HAP-1 (cell line): ENCODE results near the gene POLE.

Experiments used
- DNase-seq, 2 experiments: peaks; one replicate each; pipeline ENCODE4 v3.0.0-alpha.2; 2016 to 2020; ENCODE audit warnings: low spot score in 2 of 2
- H3K27me3 ChIP-seq: fragments of 250-450 bp; sonication (Bioruptor Pico); 2 replicates; pipeline ENCODE4 v1.5.1; 2020; ENCODE audit warnings: low read depth, mild to moderate bottlenecking, moderate library complexity
- H3K36me3 ChIP-seq: fragments of 250-450 bp; sonication (Bioruptor Pico); replicated peaks from 2 replicates; pipeline ENCODE4 v1.5.1; 2020; ENCODE audit warnings: mild to moderate bottlenecking
- H3K4me1 ChIP-seq: fragments of 250-450 bp; sonication (Bioruptor Pico); 2 replicates; pipeline ENCODE4 v1.5.1; 2020; ENCODE audit warnings: mild to moderate bottlenecking
- H3K4me3 ChIP-seq: fragments of 250-450 bp; sonication (Bioruptor Pico); 2 replicates; pipeline ENCODE4 v1.5.1; 2020; ENCODE audit warnings: mild to moderate bottlenecking, moderate library complexity
- H3K9me3 ChIP-seq: fragments of 250-450 bp; sonication (Bioruptor Pico); 2 replicates; pipeline ENCODE4 v1.5.1; 2020; ENCODE audit warnings: mild to moderate bottlenecking, moderate library complexity
- in situ Hi-C: fragments of 300-500 bp; cut with MboI; formaldehyde crosslinking; loops from 3 replicates; pipeline ENCODE4 v1.14.3; 2020; ENCODE audit warnings: low sequenced_read_pairs, inconsistent platforms, mixed read lengths

Gene POLE

DNA sequence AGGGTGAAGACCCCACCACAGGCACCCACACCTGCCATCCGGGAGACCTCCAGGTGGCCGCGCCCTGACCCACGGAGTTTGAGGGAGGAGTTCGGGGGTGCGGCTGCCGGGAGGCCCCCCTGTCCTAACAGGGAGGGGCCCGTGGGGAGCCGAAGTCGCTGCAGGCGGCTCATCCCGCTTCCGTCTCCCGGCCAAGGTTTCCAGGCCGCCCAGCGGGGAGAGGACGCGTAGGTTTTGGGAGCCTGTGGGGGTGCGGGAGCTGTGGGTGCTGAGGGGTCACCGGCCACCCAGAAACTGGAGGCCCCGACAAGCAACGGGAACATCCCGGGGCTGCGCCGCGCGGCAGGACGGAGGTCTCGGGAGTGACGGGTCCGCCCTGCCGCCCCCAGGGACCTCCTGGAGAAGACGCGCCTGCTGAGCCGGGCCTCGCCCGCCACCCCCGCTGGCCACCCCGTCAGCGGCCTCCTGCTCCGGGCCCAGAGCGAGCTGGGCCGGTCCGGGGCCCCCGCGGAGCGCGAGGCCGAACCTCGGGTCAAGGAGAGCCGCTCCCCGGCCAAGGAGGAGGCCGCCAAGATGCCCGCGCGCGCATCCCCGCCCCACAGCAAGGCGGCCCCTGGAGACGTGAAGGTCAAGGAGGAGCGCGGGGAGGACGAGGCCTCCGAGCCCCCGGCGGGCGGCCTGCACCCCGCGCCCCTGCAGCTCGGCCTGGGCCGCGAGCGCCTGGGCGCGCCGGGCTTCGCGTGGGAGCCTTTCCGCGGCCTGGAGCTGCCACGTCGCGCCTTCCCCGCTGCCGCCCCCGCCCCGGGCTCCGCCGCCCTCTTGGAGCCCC is 104.3 kb downstream of the POLE start:
- H3K36me3 ChIP-seq = peaks cover 22% of the 10 kb centered on the region
- in situ Hi-C loops = no loop called here
- no peaks in the 10 kb centered on the region for H3K27me3 ChIP-seq

DNA sequence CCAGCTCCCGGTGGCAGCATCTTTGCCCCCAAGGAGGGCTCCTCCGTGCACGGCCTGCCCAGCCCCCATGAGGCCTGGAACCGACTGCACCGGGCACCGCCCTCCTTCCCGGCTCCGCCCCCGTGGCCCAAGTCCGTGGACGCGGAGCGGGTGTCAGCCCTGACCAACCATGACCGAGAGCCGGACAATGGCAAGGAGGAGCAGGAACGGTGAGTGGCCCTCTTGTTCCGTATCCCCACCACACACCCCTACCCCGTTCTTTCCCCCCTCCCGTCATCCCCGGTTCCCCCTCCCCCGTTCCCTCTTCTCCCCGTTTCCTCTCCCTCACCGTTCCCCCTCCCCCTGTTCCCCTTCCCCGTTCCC is 105.1 kb downstream of the POLE start:
- in situ Hi-C loops = no loop called here
- no peak for DNase-seq
- Histone ChIP-seq H3K9me3 (no peaks in the 10 kb centered on the region), H3K27me3 (no peaks in the 10 kb centered on the region), H3K4me1 (no peaks in the 10 kb centered on the region), H3K4me3 (no peak overlapping the region), H3K36me3 (peaks cover 26% of the 10 kb centered on the region)

More for the DNA sequence above, 104.3 kb downstream of the POLE start:
- H3K4me3 ChIP-seq = no peak overlapping the region
- no peak for DNase-seq
- no peaks in the 10 kb centered on the region for H3K9me3 ChIP-seq
- H3K4me1 ChIP-seq = no peaks in the 10 kb centered on the region

DNA sequence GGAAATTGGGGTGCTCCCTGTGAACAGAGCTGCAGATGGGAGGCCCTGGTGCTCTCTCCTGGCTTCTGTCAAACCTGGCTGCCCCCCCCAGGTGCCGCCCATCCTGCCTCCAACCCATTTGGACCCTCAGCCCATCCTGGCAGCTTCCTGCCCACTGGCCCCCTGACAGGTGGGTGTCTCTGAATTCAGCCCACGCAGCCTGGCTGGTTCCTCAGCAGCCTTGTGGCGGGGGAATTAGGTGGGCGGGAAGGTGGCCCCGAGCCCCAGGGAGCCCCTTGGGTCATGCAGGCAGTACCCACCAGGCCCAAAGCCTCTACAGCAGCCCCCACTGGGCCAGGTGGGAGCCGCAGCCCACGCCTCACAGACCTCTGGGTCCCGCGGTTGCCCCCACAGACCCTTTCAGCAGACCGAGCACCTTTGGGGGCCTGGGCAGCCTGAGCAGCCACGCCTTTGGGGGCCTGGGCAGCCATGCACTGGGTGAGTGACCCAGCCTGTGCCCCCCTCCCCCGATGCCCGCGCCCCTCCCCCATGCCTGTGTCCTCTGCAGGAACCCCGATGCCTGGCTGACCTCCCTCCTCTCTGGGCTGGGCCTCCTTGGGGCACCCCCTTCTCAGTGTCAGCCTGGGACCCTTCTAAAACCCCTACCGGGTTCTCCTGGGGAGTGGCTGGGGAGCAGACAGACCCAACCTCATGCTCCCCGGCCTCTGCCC is 105.6 kb downstream of the POLE start:
- no peak overlapping the region for H3K4me3 ChIP-seq
- DNase-seq = no peak
- no peaks in the 10 kb centered on the region for H3K27me3 ChIP-seq
- no peaks in the 10 kb centered on the region for H3K4me1 ChIP-seq
- no peaks in the 10 kb centered on the region for H3K9me3 ChIP-seq
- in situ Hi-C loops = no loop called here
- H3K36me3 ChIP-seq = peaks cover 31% of the 10 kb centered on the region

DNA sequence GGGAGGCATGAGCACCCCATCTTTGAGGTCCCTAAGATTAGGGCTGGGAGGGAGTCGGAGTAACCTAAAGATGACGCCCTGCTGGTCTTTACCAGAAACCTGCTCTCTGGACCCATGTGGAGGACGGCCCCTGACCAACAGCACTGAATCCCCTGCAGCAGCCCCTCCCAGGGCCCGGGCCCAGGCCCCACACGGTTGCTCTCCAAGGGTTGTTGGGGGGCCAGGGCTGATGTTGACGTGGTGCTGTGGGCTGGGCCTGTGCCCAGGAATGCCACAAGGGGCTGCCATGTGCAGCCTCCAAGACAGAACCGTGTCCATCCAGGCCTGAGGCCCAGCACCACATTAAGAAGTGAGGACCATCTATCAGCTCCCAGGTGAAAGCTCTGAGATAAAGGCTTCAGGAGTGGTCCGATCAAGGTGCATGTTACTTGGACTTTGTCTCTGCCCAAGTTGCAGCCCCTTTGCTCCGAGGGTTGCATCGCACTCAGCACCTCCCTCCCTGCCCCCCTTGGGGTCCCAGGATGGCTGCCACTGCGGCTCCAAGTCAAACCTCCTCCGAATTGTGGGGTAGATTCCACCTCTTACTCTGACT is 106.3 kb downstream of the POLE start:
- H3K4me1 ChIP-seq = no peaks in the 10 kb centered on the region
- in situ Hi-C loops = no loop called here
- no peaks in the 10 kb centered on the region for H3K9me3 ChIP-seq
- H3K4me3 ChIP-seq = no peak overlapping the region
- DNase-seq = no peak
- H3K36me3 ChIP-seq = peaks cover 38% of the 10 kb centered on the region
- H3K27me3 ChIP-seq = no peaks in the 10 kb centered on the region

DNA sequence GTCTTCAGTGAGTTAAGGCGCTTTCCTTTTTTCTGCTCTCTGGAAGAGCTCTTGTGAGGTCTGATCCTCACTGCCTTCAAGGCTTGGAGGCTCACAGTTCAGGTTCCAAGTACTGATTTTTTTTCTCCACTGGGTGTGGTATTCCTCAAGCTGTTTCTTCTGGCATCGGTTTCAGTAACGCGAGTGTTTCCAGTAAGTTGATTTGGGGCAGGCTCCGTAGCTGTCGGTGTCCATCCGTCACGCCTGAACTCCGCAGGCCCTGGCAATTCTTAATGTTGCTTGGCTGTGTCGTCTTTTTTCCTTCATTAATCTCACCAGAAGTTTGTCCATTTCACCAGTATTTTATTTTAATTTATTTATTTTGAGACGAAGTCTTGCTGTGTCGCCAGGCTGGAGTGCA is 107.4 kb downstream of the POLE start:
- H3K9me3 ChIP-seq = no peaks in the 10 kb centered on the region
- no peak for DNase-seq
- H3K4me3 ChIP-seq = no peak overlapping the region
- H3K36me3 ChIP-seq = peaks cover 45% of the 10 kb centered on the region
- no peaks in the 10 kb centered on the region for H3K27me3 ChIP-seq
- no peaks in the 10 kb centered on the region for H3K4me1 ChIP-seq
- in situ Hi-C loops = no loop called here

DNA sequence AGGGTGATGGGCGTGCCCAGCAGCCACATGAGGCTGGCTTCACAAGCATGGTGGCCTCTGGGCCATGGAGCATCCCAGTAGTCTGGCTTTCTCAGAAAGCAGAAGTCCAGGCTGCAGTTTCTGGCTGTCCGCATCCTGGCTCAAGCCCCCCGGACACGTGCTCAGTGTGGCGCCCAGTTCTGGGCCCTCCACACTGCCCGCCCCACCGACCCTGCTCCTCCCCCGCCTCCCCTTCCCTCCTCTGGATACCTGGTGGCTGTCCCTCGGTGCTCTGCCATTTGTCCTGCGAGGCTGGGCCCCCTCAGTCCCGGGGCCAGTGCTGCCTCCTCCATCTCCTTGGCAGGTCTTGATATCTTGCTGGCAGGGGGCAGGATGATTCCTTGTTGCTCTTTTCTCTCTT is 108.3 kb downstream of the POLE start:
- Histone ChIP-seq H3K36me3 (peaks cover 54% of the 10 kb centered on the region), H3K4me1 (no peaks in the 10 kb centered on the region), H3K27me3 (no peaks in the 10 kb centered on the region), H3K9me3 (no peaks in the 10 kb centered on the region), H3K4me3 (no peak overlapping the region)
- in situ Hi-C loops = no loop called here
- DNase-seq = no peak

DNA sequence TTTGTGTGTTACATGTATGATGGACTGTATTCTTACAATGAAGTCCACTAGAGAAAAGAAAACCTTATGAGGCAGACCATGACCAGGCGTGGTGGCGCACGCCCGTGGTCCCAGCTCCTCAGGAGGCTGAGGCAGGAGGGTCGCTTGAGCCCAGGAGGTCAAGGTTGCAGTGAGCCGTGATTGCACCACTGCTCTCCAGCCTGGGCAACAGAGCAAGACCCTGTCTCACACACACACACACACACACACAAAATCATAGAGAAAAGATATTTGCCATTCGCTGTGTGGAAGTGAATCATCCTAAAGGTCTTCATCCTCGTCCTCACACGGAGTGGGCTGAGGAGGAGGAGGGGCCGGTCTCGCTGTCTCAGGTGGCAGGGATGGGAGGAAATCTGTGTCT is 109.0 kb downstream of the POLE start:
- in situ Hi-C loops = no loop called here
- no peak overlapping the region for H3K4me3 ChIP-seq
- no peaks in the 10 kb centered on the region for H3K4me1 ChIP-seq

DNA sequence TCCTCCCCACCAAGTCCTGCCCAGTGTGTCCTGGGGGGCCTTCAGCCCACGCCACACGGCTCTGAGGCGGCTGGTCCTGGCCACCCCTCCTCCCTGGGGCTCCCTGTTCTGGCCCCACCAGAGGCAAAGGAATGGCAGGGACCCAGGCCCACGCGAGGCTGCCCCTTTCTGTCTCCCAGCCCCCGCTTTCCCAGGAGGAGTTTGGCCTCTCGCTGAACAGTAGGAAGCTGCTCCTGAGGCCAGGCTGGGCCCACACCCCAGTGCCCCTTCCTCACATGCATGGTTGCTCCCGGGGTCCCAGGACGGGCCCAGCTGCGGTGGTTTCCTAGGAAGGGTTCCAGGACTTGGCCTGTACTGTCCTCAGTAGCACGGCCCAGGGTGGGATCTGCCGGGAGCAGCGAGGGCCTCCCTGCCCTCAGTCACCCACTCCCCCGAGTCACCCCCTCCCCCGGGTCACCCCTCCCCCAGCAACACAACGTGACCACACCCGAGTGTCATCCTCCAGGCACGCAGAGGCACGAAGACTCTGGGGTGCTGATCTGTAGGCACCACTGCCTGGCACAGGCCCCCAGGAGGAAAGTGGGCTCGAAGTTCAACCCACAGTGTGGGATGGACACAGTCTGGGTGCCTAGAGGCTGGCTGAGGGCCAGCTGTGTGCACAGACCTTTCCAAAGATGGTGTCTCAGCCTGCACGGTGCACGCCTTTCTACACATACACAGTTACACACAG is 109.8 kb downstream of the POLE start:
- H3K4me3 ChIP-seq = no peak overlapping the region
- H3K4me1 ChIP-seq = no peaks in the 10 kb centered on the region
- H3K9me3 ChIP-seq = no peaks in the 10 kb centered on the region
- no peaks in the 10 kb centered on the region for H3K27me3 ChIP-seq
- peaks cover 62% of the 10 kb centered on the region for H3K36me3 ChIP-seq
- in situ Hi-C loops = no loop called here
- DNase-seq = no peak

More for the DNA sequence above, 109.0 kb downstream of the POLE start:
- no peaks in the 10 kb centered on the region for H3K9me3 ChIP-seq
- H3K36me3 ChIP-seq = peaks cover 58% of the 10 kb centered on the region
- H3K27me3 ChIP-seq = no peaks in the 10 kb centered on the region
- DNase-seq = no peak

DNA sequence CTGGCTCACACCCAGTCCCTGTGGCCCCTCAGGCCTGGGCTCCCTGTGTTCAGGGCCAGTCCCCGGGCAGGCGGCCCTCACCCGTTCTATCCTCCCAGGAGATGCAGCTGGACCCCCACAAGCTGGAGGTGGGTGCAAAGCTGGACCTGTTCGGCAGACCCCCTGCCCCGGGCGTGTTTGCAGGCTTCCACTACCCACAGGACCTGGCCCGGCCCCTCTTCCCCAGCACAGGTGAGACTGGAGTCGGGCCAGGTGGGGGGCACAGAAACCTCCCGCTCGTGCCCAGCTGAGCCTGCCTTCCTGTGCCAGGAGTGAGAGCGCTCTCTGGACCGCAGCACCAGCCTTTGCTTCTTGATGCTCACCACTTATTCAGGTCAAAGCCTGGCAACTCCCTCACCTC is 110.4 kb downstream of the POLE start:
- no peaks in the 10 kb centered on the region for H3K9me3 ChIP-seq
- in situ Hi-C loops = no loop called here
- no peak for DNase-seq
- H3K36me3 ChIP-seq = peaks cover 66% of the 10 kb centered on the region
- no peak overlapping the region for H3K4me3 ChIP-seq
- no peaks in the 10 kb centered on the region for H3K27me3 ChIP-seq
- H3K4me1 ChIP-seq = no peaks in the 10 kb centered on the region

DNA sequence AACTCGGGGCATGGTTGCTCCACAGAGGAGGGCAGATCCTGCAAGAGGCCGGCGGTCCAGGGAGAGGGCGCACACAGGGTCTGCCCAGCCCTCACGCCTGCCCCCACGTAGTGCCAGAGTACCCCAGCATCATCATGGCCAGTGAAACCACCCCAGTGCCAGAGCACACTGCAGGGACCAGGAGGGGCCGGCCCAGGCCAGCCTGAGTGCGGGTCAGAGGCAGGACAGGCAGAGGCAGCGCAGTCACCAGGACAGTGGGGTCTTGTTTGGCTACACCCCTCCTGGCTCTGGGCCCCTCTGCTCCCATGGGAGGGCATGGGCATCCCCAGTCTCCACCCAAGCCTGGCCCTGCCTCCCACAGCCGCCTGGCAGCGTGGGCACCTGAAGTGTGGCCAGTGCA is 111.5 kb downstream of the POLE start:
- H3K36me3 ChIP-seq = peaks cover 57% of the 10 kb centered on the region

DNA sequence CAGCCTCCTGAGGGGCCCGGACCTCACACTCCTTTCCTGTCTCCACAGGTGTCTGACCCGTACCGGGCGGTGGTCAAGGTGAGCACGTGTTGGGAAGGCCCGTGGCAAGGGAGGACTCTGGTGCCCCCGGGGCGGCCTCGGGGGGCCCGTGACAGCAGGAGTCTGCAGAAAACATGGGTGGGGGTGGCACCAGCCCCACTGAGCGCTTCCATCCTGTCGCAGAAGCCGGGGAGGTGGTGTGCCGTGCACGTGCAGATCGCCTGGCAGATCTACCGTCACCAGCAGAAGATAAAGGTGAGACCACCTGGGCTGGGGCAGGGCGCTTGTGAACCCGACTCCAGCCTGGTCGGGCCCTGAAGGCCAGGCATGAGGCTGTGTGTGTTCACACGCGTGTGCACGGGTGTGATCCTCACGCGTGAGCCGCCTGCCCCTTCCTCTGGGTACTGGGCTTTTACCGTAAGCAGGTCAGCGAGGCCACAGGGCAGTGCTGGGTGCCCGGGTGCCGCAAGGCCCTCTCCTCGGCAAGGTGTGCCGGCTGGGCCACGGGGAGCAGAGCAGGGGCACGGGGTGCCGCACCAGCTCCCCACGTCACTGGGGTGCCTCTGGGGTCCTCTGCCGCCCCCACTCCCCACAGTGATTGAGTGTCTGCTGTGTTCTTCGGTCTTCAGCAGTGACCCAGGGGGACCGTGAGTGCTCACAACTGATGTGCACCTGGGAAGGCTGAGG is 112.7 kb downstream of the POLE start:
- no peak for DNase-seq
- Histone ChIP-seq H3K27me3 (no peaks in the 10 kb centered on the region), H3K36me3 (peaks cover 50% of the 10 kb centered on the region), H3K4me1 (no peaks in the 10 kb centered on the region), H3K9me3 (no peaks in the 10 kb centered on the region), H3K4me3 (no peak overlapping the region)
- in situ Hi-C loops = loop anchor here (25.0 kb wide), 1 partner anchor 412 kb away; no protein-coding TSS in a partner anchor

More for the DNA sequence above, 111.5 kb downstream of the POLE start:
- Histone ChIP-seq H3K4me1 (no peaks in the 10 kb centered on the region), H3K9me3 (no peaks in the 10 kb centered on the region), H3K4me3 (no peak overlapping the region), H3K27me3 (no peaks in the 10 kb centered on the region)
- no peak for DNase-seq
- in situ Hi-C loops = no loop called here
